Measurements from ENCODE around the gene SPATA19.

The SPATA19 gene

DNA sequence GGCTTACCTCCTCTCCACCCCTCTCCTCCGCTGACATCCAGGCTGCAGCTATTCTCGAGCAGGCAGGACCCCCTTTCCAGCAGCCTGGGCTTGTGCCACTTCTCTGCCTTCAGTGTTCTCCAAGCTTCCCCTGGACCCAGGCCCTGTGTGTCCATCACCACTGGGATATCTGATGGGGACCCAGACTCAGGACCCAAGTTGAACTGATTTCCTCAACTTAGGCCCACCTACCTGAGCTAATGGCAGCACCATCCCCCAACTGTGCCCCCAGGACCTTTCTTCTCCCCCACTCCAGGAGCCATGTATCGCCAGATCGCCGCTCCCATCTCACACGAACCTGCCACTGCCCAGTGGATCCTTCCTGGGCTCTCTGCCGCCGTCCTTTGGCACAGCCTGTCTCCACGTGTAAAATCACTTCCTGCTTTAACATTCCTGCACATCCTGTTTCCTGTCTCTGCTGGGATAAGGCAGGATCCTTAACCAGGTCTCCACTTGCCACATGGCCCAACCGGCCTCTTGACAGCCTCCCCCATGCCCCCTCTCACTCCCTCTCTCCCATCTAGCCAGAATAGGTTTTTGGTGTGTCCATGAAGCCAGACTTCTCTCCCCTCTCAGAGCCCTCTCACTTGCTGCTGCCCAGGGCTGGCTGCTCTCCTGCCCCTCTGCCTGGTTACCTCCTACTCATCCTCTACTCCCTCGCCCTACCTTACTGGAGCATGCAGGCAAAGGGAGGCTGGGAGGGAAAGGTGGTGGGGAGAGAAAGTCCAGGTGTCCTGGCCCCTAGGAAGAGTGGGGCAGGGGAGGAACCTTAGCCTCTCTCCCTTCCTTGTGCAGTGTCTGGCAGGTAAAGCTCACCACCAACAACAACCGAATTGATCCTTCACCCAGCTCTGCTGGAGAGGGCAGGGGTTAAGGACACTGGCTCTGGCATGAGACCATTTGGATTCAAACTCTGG lies 9.4 kb downstream of the SPATA19 start:
- no peak for DNase-seq

GRCh38 chr11:133834682-133835592 lies 10.4 kb downstream of the SPATA19 start:
- peak; percentile 15 for DNase-seq

GRCh38 chr11:133833898-133834681 lies 11.2 kb downstream of the SPATA19 start:
- DNase-seq, result no peak

GRCh38 chr11:133832991-133833897 lies 12.1 kb downstream of the SPATA19 start:
- DNase-seq, result no peak

- DNase-seq, result no peak
Measured at GRCh38 chr11:133832096-133832990, 13.0 kb downstream of the SPATA19 start.

DNA sequence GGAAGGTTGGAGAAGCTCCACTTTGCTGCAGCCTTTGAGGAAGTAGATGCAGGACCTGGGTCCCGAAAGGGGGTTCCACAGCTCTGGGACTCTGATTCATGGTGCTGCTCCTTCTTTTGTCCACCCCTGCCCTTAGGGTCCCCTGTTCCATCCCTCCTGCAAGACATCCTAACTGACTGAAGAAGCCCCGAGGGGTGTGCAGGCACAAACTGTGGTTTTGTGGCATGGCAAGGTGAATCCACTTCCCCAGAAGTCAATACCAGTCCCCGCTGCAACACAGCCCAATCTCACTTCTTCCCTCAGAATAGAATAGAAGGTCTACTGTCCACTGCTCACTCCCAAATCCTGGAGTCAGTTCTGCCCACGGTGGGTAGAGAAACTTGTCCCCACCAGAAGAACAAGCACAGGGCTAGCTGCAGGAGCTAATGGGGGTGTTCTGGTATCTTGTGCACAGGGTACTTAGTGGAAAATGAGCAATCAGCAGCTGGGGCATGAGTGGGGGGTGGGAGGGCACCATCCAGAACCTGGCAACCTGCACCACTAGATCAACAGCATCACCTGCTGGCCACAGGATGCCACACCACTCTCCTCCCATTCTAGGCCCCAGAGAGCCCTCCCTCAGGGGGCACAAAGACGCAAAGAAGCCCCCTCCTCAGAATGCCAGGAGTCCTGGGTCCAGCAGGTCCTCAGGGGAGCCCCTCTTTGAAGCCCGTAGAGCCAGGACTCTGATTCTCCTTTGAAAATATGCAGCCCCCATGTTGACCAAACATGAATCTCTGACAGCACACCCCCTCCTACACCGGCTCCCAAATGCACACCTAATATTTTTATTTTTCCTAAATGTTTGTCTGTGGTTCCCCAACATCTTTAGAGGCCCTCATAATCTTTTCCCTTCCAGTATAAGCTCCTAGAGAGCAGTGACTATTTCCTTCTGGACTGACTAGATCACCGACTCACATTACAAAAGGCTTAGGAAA lies 14.1 kb downstream of the SPATA19 start:
- no peak for DNase-seq

DNA sequence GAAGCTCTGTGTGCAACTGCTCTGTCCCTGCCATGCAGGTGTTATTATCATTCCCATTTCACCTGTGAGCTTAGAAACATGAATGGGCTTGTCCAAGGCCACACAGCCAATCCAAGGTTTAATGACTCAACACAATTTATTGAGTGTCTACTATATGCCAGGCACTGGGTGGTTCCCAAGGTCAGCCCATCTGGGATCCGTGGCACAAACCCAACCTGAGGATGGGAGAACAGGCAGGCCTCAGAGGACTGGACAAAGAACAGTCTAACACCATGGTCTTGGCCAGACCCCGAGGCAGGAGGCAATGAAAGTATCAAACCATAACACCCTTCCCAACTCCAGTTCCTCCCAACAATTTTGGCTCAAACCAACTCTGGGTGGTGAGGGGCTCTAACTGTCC lies 15.7 kb downstream of the SPATA19 start:
- no peak for DNase-seq

DNA sequence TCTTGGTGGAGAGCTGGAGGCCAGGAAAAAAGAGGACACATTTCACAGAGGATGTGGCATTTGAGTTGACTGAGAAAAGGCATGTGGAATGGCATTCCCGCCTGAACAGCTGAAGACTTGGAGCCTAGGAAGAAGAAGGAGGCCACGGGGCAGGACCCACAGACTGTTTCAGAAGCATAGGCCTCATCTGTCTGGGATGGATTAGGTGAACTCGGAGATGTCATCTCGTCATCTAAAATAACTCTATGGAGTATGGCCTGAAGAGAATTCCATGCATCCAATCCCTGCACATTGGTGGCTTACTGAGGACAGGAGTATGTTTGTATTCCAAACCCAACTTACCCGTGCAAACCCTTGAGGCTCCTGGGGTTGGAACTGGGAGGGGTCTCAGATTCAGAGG lies 16.4 kb downstream of the SPATA19 start:
- DNase-seq, result no peak

GRCh38 chr11:133827556-133827955 lies 17.8 kb downstream of the SPATA19 start:
- no peak for DNase-seq

- DNase-seq, result no peak
Measured at GRCh38 chr11:133826866-133827265, 18.4 kb downstream of the SPATA19 start.

GRCh38 chr11:133825666-133826065 lies 19.6 kb downstream of the SPATA19 start:
- DNase-seq, result no peak

DNA sequence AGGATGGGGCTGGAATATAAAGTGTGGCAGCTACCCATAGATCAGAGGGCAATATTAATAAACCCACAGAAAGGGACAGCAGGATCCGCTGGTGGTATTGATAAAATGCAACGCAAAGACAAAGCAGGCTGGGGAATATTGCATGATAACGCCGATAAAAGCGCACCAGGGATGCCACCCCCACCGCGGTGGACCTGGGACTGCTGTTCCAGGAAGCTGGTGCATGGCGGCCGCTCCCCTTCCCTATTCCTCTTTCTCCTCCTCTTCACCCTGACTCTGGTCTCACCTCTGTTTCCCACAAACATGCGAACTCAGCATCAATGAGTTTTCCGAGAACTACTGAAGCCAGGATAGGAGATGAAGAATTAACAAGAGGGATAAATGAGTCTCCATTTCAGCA lies 20.2 kb downstream of the SPATA19 start:
- no peak for DNase-seq

DNA sequence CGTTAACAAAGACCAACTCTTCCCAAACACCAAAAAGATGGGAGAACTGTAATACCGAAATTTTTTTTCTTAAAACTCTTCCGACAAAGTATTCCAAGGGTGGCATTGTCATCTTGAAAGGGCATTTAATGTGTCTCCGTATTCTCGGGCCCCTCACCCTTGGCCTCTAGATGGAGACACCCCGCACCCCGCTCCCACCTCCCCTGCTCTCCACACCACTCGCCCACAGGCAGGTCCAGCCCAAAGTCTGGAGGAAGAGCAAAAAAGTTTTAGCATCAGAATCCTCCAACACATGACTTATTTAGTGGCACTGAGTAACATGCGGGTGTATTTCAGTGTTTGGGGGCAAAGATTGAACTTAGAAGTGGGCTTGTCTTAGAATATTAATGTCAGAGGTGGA lies 20.7 kb downstream of the SPATA19 start:
- DNase-seq, result no peak

DNA sequence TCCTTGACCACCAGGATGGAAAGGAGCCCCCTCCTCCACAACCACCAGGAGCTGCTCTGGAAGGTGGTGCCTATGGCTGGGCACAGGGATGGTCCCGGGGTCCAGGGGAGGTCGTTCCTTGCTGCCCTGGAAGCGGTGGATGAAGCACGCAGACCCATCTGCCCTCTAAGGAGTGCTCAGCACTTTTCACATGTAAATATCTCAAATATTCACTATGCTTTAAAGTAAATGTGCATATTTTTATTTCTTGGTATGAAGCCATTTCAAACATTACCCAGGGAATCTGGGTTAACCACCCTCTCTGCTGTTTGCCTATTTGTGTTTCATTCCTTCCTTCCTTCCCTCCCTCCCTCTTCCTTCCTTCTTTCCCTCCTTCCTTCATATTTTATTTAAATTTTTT lies 21.7 kb downstream of the SPATA19 start:
- no peak for DNase-seq

GRCh38 chr11:133823211-133823610 lies 22.1 kb downstream of the SPATA19 start:
- DNase-seq, result no peak

DNA sequence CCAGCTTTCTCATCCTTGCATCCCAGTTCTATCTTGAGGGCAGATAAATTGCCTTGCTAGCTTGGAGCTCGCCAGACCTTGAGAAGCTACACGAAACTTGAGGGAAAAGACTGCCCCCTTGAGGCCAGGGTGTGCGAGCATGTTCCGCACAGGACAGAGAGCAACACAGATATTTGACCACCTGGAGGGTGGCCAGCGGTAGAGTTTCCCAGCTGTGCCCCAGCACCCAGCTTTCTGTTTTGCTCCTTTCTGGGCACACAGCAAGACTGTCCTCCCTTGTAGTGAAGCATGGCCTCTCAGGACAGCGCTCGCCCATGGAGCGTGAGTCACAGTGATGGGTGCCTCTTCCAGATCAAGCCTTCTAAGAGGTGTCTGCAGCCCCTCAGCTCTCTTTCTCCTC lies 23.5 kb downstream of the SPATA19 start:
- no peak for DNase-seq

DNA sequence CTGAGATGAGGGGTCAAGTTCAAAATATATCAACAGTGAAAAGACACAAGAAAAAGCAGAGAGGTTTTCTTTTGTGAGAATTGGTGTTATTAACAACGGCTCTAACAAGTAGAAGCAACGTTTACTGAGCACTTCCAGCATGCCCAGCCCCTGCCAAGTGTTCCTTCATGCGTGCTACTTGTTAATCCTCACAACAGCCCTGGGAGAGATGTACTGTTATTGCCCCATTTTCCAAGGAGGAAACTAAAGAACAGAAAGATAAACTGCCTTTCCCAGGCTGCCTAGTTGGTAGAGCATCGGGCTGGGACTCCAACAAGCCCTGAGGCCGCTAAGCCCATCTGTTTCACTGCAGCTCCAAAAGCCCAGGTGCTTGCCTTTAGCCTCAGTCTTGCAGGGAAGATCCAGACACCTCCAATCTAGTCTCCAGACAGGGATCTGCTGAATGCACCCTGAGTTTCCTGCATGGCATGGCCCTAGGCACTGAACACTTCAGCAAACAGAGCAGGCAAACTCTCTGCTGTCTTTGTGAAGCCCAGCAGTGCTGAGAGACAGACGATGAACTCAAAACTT lies 25.5 kb downstream of the SPATA19 start:
- DNase-seq, result no peak

DNA sequence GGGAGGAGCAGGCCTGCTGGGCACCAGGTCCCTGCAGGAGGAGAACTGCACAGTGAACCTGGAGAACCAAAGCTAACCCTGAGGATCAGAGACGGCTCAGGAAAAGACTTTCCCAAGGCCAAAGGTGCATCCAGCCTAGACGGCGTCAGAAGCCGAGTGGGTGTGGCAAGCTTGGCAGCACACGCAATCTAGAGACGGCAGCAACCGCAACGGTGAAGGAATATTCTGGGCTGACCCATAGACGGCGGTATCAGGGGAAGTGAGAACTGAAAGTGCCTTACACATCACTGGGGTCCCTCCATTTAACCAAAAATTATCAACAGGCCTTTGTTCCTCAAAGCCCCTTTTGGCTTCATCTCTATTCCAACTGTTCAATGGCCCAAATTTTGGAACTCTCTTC lies 26.2 kb downstream of the SPATA19 start:
- no peak for DNase-seq

DNA sequence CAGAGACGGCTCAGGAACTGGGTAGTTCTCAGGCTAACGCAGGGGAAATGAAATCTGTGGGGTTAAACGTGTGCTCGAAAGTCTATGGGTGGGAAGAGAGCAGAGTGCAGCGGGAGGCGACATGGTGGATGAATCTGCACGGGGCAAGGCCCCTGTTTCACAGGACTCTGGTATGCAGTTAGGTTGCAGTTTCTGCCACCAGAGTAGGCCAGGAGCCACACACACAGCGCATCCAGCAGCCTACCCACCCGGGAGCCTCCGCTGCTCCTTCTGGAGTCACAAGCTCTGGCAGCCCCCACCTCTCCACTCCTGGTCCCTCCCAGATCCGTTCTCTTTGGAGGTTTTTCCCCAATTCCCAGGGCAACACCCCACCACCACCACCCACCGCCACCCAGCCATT lies 27.0 kb downstream of the SPATA19 start:
- DNase-seq, result no peak

Data from CD4-positive, alpha-beta T cell treated with Interleukin-17A for 4 hours (primary cell).